ENCODE results near the gene SLC35A4. TPM values are rescaled to one million over a fixed set of nuclear protein-coding genes. Genes with fewer than 3 reads are reported as not detected.

Gene SLC35A4
- total RNA-seq, 1 donor from 2014 or later: 21.4 TPM

GRCh38 chr5:140556438-140556837 lies 8.2 kb upstream of the SLC35A4 start:
- intact Hi-C loops (cut with DNase I): no loop called here
- Histone ChIP-seq H3K36me3 (peaks cover 0 to 19% of the 10 kb centered on the region in 2 donors), H3K27ac (no peak overlapping the region), H3K4me3 (peak overlapping the region; percentile 74 to 83), H3K27me3 (no peaks in the 10 kb centered on the region), H3K9me3 (no peaks in the 10 kb centered on the region), H3K4me1 (peaks cover 30% of the 10 kb centered on the region)
- TF ChIP-seq POLR2A (IDR thresholded peaks at IDR 0.05) (no peak), POLR2AphosphoS5 (IDR thresholded peaks at IDR 0.05; ENCODE audit: insufficient read depth in 1 of 2, low read depth in 1 of 2) (no peak)
- TF ChIP-seq, protein P1, sequence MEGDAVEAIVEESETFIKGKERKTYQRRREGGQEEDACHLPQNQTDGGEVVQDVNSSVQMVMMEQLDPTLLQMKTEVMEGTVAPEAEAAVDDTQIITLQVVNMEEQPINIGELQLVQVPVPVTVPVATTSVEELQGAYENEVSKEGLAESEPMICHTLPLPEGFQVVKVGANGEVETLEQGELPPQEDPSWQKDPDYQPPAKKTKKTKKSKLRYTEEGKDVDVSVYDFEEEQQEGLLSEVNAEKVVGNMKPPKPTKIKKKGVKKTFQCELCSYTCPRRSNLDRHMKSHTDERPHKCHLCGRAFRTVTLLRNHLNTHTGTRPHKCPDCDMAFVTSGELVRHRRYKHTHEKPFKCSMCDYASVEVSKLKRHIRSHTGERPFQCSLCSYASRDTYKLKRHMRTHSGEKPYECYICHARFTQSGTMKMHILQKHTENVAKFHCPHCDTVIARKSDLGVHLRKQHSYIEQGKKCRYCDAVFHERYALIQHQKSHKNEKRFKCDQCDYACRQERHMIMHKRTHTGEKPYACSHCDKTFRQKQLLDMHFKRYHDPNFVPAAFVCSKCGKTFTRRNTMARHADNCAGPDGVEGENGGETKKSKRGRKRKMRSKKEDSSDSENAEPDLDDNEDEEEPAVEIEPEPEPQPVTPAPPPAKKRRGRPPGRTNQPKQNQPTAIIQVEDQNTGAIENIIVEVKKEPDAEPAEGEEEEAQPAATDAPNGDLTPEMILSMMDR (IDR thresholded peaks at IDR 0.05): no peak
- DNase-seq (ENCODE audit: extremely low spot score in 2 of 2): no peak

DNA sequence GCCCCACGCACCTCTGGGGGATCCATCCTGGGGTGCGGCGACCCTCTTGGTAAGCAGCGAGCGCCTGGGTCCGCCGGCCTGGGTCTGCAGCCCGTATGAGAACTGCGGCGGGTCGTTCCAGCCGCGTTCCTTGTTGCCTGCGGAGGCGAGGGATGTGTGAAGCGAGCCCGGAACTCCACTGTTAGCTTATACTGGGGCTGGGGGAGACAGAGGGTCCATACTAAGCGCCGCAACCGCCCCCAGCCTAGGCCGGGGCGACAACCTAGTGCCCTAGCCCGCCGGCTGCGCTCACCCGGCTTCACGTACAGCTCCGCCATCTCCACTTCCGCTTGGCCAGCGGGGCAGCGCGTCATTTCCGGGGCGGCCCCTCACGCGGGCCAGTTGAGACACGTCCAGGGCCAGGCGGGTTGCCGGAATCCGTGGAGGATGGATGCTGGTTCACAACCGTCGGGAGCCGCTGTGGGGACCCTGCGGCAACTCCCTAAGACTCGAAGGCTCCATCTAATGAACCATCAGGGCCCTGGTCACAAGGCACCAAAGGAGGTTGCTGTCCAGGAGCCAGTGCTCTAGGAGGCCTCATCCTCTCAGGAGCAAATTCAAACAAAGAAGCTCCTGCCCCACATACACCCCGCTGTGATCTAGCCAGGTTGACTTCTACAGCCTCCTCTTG lies 7.4 kb upstream of the SLC35A4 start, which contains the start of gene SRA1:
Gene SRA1 (minus strand): TSS at position 338 of the 670 bp plus-strand sequence. CDS start 21 bp downstream, at position 317.
- peak within 1 kb of the TSS; percentile 74 to 83 for H3K4me3 ChIP-seq
- peaks cover 0 to 12% of the 10 kb centered on the region in 2 donors for H3K36me3 ChIP-seq
- peak; percentile 47 to 85 for TF ChIP-seq POLR2A (IDR thresholded peaks at IDR 0.05)
- peak; percentile 97 to 98 for TF ChIP-seq POLR2AphosphoS5 (IDR thresholded peaks at IDR 0.05; ENCODE audit: insufficient read depth in 1 of 2, low read depth in 1 of 2)
- TF ChIP-seq, protein P1 (IDR thresholded peaks at IDR 0.05): no peak
- H3K27me3 ChIP-seq: no peaks in the 10 kb centered on the region
- peak within 1 kb of the TSS; percentile 79 for H3K27ac ChIP-seq
- no peak for DNase-seq (ENCODE audit: extremely low spot score in 2 of 2)
- intact Hi-C loops (cut with DNase I): no loop called here
- no peaks in the 10 kb centered on the region for H3K9me3 ChIP-seq
- H3K4me1 ChIP-seq: peaks cover 35% of the 10 kb centered on the region

DNA sequence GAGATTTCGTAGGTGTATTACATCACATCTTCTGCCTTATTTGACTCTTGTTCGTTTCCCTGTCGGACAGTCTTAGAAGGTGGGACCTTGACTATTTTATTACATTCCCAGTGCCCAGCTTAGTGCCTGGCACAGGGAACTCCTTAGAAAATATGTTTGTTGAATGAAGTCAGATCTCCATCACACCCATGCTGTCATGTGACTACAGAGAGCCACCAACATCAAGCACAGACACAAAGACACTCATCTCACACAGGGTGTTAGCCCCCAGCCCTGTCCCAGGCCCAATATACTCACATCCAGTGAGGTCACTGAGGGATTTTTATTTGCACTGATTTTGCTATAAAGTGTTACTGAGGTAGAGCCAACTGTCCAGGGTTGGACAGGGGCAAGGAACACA lies 6.7 kb upstream of the SLC35A4 start:
- Histone ChIP-seq H3K4me3 (no peak overlapping the region), H3K27me3 (no peaks in the 10 kb centered on the region), H3K9me3 (no peaks in the 10 kb centered on the region), H3K36me3 (peaks cover 0 to 12% of the 10 kb centered on the region in 2 donors), H3K27ac (peak overlapping the region; percentile 79), H3K4me1 (peaks cover 41% of the 10 kb centered on the region)
- intact Hi-C loops (cut with DNase I): no loop called here
- no peak for TF ChIP-seq POLR2A (IDR thresholded peaks at IDR 0.05)
- TF ChIP-seq POLR2AphosphoS5 (IDR thresholded peaks at IDR 0.05; ENCODE audit: insufficient read depth in 1 of 2, low read depth in 1 of 2): no peak
- TF ChIP-seq, protein P1 (IDR thresholded peaks at IDR 0.05): no peak
- no peak for DNase-seq (ENCODE audit: extremely low spot score in 2 of 2)

- no peak for DNase-seq (ENCODE audit: extremely low spot score in 2 of 2)
- TF ChIP-seq, protein P1 (IDR thresholded peaks at IDR 0.05): no peak
- Histone ChIP-seq H3K4me3 (no peak overlapping the region), H3K36me3 (peaks cover 0 to 12% of the 10 kb centered on the region in 2 donors), H3K9me3 (no peaks in the 10 kb centered on the region), H3K27ac (no peak overlapping the region), H3K4me1 (peaks cover 47% of the 10 kb centered on the region), H3K27me3 (no peaks in the 10 kb centered on the region)
- intact Hi-C loops (cut with DNase I): no loop called here
These were observed 6.1 kb upstream of the SLC35A4 start for GRCh38 chr5:140558542-140558941.

- H3K36me3 ChIP-seq: peaks cover 0 to 12% of the 10 kb centered on the region in 2 donors
- no peak for DNase-seq (ENCODE audit: extremely low spot score in 2 of 2)
- no peaks in the 10 kb centered on the region for H3K27me3 ChIP-seq
- no peaks in the 10 kb centered on the region for H3K9me3 ChIP-seq
- no peak overlapping the region for H3K27ac ChIP-seq
- intact Hi-C loops (cut with DNase I): loop anchor here (10.0 kb wide), 1 partner anchor 75 kb away; the partner anchor contains the start of genes CD14 and TMCO6
- TF ChIP-seq, protein P1 (IDR thresholded peaks at IDR 0.05): no peak
- TF ChIP-seq POLR2A (IDR thresholded peaks at IDR 0.05): no peak
- TF ChIP-seq POLR2AphosphoS5 (IDR thresholded peaks at IDR 0.05; ENCODE audit: insufficient read depth in 1 of 2, low read depth in 1 of 2): no peak
- peaks cover 45% of the 10 kb centered on the region for H3K4me1 ChIP-seq
- H3K4me3 ChIP-seq: no peak overlapping the region
These were observed 4.4 kb upstream of the SLC35A4 start for GRCh38 chr5:140560227-140560626.
